ENCODE measurements around the gene COPE. TPM values are rescaled to one million over a fixed set of nuclear protein-coding genes. Genes with fewer than 3 reads are reported as not detected.

The COPE gene
- total RNA-seq, 1 experiment from 2014 or later: 207 TPM

DNA sequence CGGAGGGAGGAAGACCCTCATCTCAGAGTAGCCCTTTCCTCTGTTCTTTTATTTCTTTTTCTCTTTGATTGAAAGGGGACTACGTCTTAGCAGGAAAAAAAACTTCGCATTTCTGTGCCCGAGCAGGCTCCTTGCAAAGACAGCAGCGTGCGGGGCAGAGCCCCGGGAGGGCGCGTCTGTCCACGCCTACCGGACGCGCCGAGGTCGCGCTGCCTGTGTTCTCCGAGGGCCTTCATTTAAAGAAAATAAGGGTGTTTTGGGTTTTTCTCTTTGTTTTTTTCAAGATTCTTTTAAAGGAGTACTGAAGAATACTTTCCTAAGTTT, 52.4 kb downstream of the COPE start:
- H3K9me3 Mint-ChIP-seq (ENCODE audit: unreplicated experiment): no peaks in the 10 kb centered on the region
- CTCF ChIA-PET: no interaction called here
- POLR2A ChIA-PET: interaction anchor here (0.6 kb wide), 1 partner anchor 168 kb away, joined by 3 read pairs; no protein-coding TSS in a partner anchor
- Histone ChIP-seq H3K36me3 (ENCODE audit: control insufficient read depth, insufficient read depth, low read length) (peaks cover 5% of the 10 kb centered on the region), H3K27me3 (replicated peaks; ENCODE audit: control insufficient read depth, insufficient read depth, low read length) (no peaks in the 10 kb centered on the region), H3K9me3 (no peaks in the 10 kb centered on the region), H3K4me1 (peaks cover 8% of the 10 kb centered on the region), H3K4me3 (ENCODE audit: low read depth, low read length) (no peak overlapping the region)
- no peaks in the 10 kb centered on the region for H3K27me3 Mint-ChIP-seq (ENCODE audit: insufficient read depth, unreplicated experiment)
- TF ChIP-seq CTCF (IDR thresholded peaks at IDR 0.05; ENCODE audit: insufficient read depth in 1 of 2, low read depth in 1 of 2, low read length in 1 of 2, severe bottlenecking in 1 of 2, unreplicated experiment in 1 of 2): no peak
- intact Hi-C loops (cut with micrococcal nuclease; ENCODE audit: unreplicated experiment): no loop called here
- peaks cover 6% of the 10 kb centered on the region for H3K4me1 Mint-ChIP-seq (ENCODE audit: low read depth, unreplicated experiment)
- H3K27ac Mint-ChIP-seq (ENCODE audit: unreplicated experiment): no peak overlapping the region
- no TSS peak for BruUV-seq (replicated peaks)
- peaks cover 84% of the 10 kb centered on the region for H3K36me3 Mint-ChIP-seq (ENCODE audit: insufficient read depth, unreplicated experiment)
- H3K4me3 Mint-ChIP-seq (ENCODE audit: unreplicated experiment): no peak overlapping the region
- no peak for DNase-seq

DNA sequence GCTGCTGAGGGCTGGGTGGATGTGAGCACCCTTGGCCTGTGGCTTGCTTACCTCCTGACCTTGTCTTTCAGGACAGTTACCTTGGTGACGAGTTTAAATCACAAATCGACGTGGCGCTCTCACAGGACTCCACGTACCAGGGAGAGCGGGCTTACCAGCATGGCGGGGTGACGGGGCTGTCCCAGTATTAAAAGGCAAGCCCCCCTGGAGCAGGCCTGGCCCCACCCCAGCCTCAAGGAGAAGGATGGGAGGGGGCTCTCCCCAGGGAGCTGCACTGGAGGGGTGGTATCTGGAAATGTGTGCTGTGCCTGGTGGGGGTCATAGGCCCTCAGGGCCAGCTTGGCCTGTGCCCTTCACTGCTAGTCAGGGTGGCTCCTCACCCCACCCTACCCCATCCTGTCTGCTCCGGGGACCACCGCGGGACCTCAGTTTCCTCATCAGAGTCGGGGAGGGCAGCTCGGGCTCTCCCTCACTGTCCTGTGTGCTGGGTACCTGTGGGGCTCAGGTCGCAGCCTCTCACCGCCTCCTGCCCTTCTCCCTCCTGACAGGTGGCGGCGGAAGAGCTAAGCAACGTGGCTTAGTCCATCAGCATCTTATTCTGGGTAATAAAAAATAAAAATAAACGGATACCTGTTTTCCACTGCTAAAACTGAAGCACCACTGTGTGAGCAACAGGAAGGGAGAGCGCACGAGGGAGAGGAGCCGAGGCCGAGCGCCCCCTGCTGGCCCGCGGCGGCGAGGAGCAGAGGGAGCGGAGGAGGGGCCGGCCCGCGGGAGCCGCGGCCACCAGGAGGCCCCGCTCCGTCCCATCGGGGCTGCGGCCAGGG, 53.0 kb downstream of the COPE start:
- peaks cover 84% of the 10 kb centered on the region for H3K36me3 Mint-ChIP-seq (ENCODE audit: insufficient read depth, unreplicated experiment)
- no peak overlapping the region for H3K27ac Mint-ChIP-seq (ENCODE audit: unreplicated experiment)
- intact Hi-C loops (cut with micrococcal nuclease; ENCODE audit: unreplicated experiment): no loop called here
- POLR2A ChIA-PET: no interaction called here
- H3K4me1 Mint-ChIP-seq (ENCODE audit: low read depth, unreplicated experiment): peaks cover under 1% of the 10 kb centered on the region
- H3K4me3 ChIP-seq (ENCODE audit: low read depth, low read length): no peak overlapping the region
- no peaks in the 10 kb centered on the region for H3K9me3 ChIP-seq
- BruUV-seq (replicated peaks): no TSS peak
- peak in 1 of 2 experiments; percentile 62 for DNase-seq
- H3K36me3 ChIP-seq (ENCODE audit: control insufficient read depth, insufficient read depth, low read length): peaks cover 5% of the 10 kb centered on the region
- CTCF ChIA-PET: no interaction called here
- no peaks in the 10 kb centered on the region for H3K27me3 ChIP-seq (replicated peaks; ENCODE audit: control insufficient read depth, insufficient read depth, low read length)
- peaks cover 3% of the 10 kb centered on the region for H3K4me1 ChIP-seq
- H3K4me3 Mint-ChIP-seq (ENCODE audit: unreplicated experiment): no peak overlapping the region
- H3K9me3 Mint-ChIP-seq (ENCODE audit: unreplicated experiment): no peaks in the 10 kb centered on the region
- peak; percentile 54 to 72 for TF ChIP-seq CTCF (IDR thresholded peaks at IDR 0.05; ENCODE audit: insufficient read depth in 1 of 2, low read depth in 1 of 2, low read length in 1 of 2, severe bottlenecking in 1 of 2, unreplicated experiment in 1 of 2)
- no peaks in the 10 kb centered on the region for H3K27me3 Mint-ChIP-seq (ENCODE audit: insufficient read depth, unreplicated experiment)

GRCh38 chr19:18865106-18865972, 53.8 kb downstream of the COPE start:
- H3K4me1 ChIP-seq: no peaks in the 10 kb centered on the region
- H3K36me3 ChIP-seq (ENCODE audit: control insufficient read depth, insufficient read depth, low read length): peaks cover 6% of the 10 kb centered on the region
- ChIA-PET CTCF (interaction anchor here (0.6 kb wide), 2 partner anchors 18 to 134 kb away, joined by 3 to 4 read pairs; no protein-coding TSS in a partner anchor), POLR2A (no interaction called here)
- no peaks in the 10 kb centered on the region for H3K4me1 Mint-ChIP-seq (ENCODE audit: low read depth, unreplicated experiment)
- no peak overlapping the region for H3K4me3 Mint-ChIP-seq (ENCODE audit: unreplicated experiment)
- no peak for TF ChIP-seq CTCF (IDR thresholded peaks at IDR 0.05; ENCODE audit: insufficient read depth in 1 of 2, low read depth in 1 of 2, low read length in 1 of 2, severe bottlenecking in 1 of 2, unreplicated experiment in 1 of 2)
- H3K27ac Mint-ChIP-seq (ENCODE audit: unreplicated experiment): no peak overlapping the region
- H3K9me3 ChIP-seq: no peaks in the 10 kb centered on the region
- no peaks in the 10 kb centered on the region for H3K9me3 Mint-ChIP-seq (ENCODE audit: unreplicated experiment)
- no peaks in the 10 kb centered on the region for H3K27me3 Mint-ChIP-seq (ENCODE audit: insufficient read depth, unreplicated experiment)
- no peak for DNase-seq
- no TSS peak for BruUV-seq (replicated peaks)
- no peaks in the 10 kb centered on the region for H3K27me3 ChIP-seq (replicated peaks; ENCODE audit: control insufficient read depth, insufficient read depth, low read length)
- no peak overlapping the region for H3K4me3 ChIP-seq (ENCODE audit: low read depth, low read length)
- peaks cover 85% of the 10 kb centered on the region for H3K36me3 Mint-ChIP-seq (ENCODE audit: insufficient read depth, unreplicated experiment)
- intact Hi-C loops (cut with micrococcal nuclease; ENCODE audit: unreplicated experiment): no loop called here

Data from Caco-2 (cell line).